Colonic mucosa (tissue), 4 donors: ENCODE results near the gene TMSB15A. TPM values are rescaled to one million over a fixed set of nuclear protein-coding genes. Genes with fewer than 3 reads are reported as not detected.
"Not testable (repeated sequence)": the region's sequence is repeated elsewhere in the genome, so short reads cannot be mapped to it uniquely, and the experiment has no call there.

ENCODE experiments used
- DNase-seq: peaks from one replicate; pipeline ENCODE4 v3.0.0-alpha.2; 2020
- H3K27ac ChIP-seq: fragments of 200-600 bp; one replicate; pipeline ENCODE4 v1.8.0; 2021
- H3K27me3 ChIP-seq: fragments of 200-600 bp; one replicate; pipeline ENCODE4 v1.8.0; 2021
- H3K36me3 ChIP-seq: fragments of 200-600 bp; one replicate; pipeline ENCODE4 v1.8.0; 2021
- H3K4me1 ChIP-seq: fragments of 200-600 bp; one replicate; pipeline ENCODE4 v1.8.0; 2021; ENCODE audit warnings: mild to moderate bottlenecking
- H3K4me3 ChIP-seq: fragments of 200-600 bp; one replicate; pipeline ENCODE4 v1.8.0; 2021
- H3K9ac ChIP-seq, 2 donors: one replicate each; pipeline ENCODE4 v1.7.0; 2013; ENCODE audit warnings: control low read depth in 2 of 2, low read depth in 2 of 2, low read length in 2 of 2
- H3K9me3 ChIP-seq: fragments of 200-600 bp; one replicate; pipeline ENCODE4 v1.8.0; 2021
- intact Hi-C: fragments of 100-400 bp; cut with DNase I; formaldehyde crosslinking; loops from one replicate; pipeline ENCODE4 v1.14.1; 2022
- total RNA-seq, 2 donors: library from RNA; stranded (reverse); fragmentation: NEBNext Ultra II Directional in 1 of 2; extraction: Animal tissue kit (Norgen Biotek cat#: 25700) in 1 of 2; gene quantifications; one replicate each; pipeline ENCODE4 v1.2.1, GENCODE V29; 2021
- TF ChIP-seq, protein P1 (sequence below): fragments of 200-600 bp; IDR thresholded peaks from one replicate; pipeline ENCODE4 v1.8.0; 2022; ENCODE audit warnings: antibody characterized with exemption, mild to moderate bottlenecking
- donor health status: healthy.
- donor health status: DM: no; HTN: no; CAD: no.
- donor health status: DM: no; HTN: no; CAD: no.

The TMSB15A gene
- under 1 TPM in 1 of 2 donors, not detected in 1; 0.88 TPM for total RNA-seq

GRCh38 chrX:102515975-102516941 lies at the start of gene TMSB15A:
Gene TMSB15A (minus strand): TSS chrX:102516739.
- H3K36me3 ChIP-seq, result no peaks in the 10 kb centered on the region
- no peak within 1 kb of the TSS for H3K9ac ChIP-seq
- no peak within 1 kb of the TSS for H3K27ac ChIP-seq
- TF ChIP-seq, protein P1, sequence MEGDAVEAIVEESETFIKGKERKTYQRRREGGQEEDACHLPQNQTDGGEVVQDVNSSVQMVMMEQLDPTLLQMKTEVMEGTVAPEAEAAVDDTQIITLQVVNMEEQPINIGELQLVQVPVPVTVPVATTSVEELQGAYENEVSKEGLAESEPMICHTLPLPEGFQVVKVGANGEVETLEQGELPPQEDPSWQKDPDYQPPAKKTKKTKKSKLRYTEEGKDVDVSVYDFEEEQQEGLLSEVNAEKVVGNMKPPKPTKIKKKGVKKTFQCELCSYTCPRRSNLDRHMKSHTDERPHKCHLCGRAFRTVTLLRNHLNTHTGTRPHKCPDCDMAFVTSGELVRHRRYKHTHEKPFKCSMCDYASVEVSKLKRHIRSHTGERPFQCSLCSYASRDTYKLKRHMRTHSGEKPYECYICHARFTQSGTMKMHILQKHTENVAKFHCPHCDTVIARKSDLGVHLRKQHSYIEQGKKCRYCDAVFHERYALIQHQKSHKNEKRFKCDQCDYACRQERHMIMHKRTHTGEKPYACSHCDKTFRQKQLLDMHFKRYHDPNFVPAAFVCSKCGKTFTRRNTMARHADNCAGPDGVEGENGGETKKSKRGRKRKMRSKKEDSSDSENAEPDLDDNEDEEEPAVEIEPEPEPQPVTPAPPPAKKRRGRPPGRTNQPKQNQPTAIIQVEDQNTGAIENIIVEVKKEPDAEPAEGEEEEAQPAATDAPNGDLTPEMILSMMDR, result no peak
- peaks cover 13% of the 10 kb centered on the region for H3K27me3 ChIP-seq
- peak; percentile 61 for DNase-seq
- no peaks in the 10 kb centered on the region for H3K9me3 ChIP-seq
- peak within 1 kb of the TSS; percentile 40 for H3K4me3 ChIP-seq
- H3K4me1 ChIP-seq, result no peaks in the 10 kb centered on the region
- intact Hi-C loops, result no loop called here

- H3K27ac ChIP-seq, result no peak overlapping the region
- intact Hi-C loops, result no loop called here
- TF ChIP-seq, protein P1, result no peak
- no peak overlapping the region for H3K9ac ChIP-seq
- no peak overlapping the region for H3K4me3 ChIP-seq
- H3K9me3 ChIP-seq, result no peaks in the 10 kb centered on the region
- no peak for DNase-seq
- H3K36me3 ChIP-seq, result no peaks in the 10 kb centered on the region
- H3K4me1 ChIP-seq, result no peaks in the 10 kb centered on the region
- H3K27me3 ChIP-seq, result no peaks in the 10 kb centered on the region
Observed at GRCh38 chrX:102560423-102561068, 44.0 kb upstream of the TMSB15A start.

DNA sequence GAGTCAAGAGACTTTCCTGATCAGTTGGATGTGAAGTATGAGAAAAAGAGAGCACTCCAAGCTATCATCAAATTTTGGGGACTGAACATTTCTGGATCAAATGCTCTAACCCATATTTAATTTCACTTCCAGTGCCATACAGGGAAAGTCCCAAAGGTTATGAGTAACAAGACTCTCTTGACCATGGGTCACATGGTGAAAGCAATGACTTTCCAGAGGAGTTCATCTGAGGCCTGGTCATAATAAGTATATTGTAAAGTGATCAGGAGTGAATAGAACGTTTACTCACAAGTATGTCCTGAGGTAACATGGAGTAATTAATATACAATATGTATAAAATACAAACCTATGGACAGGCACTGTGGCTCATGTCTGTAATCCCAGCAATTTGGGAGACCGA lies 42.1 kb upstream of the TMSB15A start:
- DNase-seq, result no peak
- H3K9me3 ChIP-seq, result no peaks in the 10 kb centered on the region
- TF ChIP-seq, protein P1, result no peak
- H3K27me3 ChIP-seq, result no peaks in the 10 kb centered on the region
- no peak overlapping the region for H3K9ac ChIP-seq
- H3K27ac ChIP-seq, result no peak overlapping the region
- intact Hi-C loops, result no loop called here
- no peaks in the 10 kb centered on the region for H3K36me3 ChIP-seq
- H3K4me1 ChIP-seq, result no peaks in the 10 kb centered on the region
- no peak overlapping the region for H3K4me3 ChIP-seq

DNA sequence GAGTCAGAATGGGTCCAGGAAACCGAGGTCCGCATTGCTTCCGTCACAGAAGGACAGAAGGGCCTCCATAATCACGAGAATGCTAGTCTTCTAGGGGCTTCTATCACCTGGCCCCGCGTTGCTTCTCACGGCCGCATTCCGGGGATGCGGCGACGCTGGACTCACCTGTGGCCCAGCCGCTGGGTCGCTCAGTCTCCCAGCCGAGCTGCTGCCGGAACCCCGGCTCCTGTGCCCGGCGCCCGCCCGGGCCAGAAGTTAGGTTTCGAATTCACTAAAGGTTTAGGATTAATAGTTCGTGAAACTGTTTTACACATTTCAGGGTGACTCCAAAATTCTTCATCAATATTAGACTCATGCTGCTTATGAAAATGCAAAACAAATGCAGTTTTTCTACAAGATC lies 31.7 kb upstream of the TMSB15A start:
- H3K9ac ChIP-seq, result no peak overlapping the region
- no peak overlapping the region for H3K27ac ChIP-seq
- H3K27me3 ChIP-seq, result no peaks in the 10 kb centered on the region
- H3K9me3 ChIP-seq, result no peaks in the 10 kb centered on the region
- no peaks in the 10 kb centered on the region for H3K4me1 ChIP-seq
- intact Hi-C loops, result no loop called here
- TF ChIP-seq, protein P1, result no peak
- DNase-seq, result no peak
- no peak overlapping the region for H3K4me3 ChIP-seq
- H3K36me3 ChIP-seq, result no peaks in the 10 kb centered on the region

DNA sequence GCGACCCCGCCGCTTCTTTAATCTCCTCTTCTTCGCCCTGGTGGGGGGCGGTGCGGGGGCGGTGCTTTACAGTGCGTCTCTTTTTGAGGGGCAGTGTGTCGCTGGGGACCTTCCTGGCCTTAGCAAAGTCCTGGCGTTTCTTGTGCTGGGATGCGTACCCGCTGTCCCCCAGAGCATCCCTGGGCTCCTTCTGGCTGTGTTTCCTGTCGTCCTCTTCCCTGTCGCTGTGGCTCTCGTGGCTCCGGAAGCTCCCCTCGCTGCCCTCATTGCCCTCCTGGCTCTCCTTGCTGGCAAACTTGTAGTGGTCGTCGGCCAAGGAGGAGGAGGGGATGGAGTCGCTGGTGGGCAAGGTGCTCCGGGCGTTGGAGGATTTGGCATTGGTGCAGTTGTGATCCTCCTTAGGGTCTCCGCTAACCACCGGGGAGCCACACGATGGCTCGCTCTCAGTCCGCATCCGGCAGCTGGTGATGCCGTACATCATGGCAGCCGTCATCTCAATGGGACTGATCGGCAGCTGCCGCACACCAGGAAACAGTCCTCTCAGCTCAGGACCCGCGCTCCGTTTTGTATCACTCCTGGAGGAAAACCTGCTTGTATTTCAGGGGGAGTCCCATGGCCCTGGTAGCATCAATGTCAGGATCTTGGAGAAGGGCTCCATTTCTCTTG lies 30.4 kb upstream of the TMSB15A start:
- Histone ChIP-seq H3K9ac (no peak overlapping the region), H3K4me1 (no peaks in the 10 kb centered on the region), H3K27me3 (no peaks in the 10 kb centered on the region), H3K9me3 (no peaks in the 10 kb centered on the region), H3K27ac (no peak overlapping the region), H3K4me3 (no peak overlapping the region), H3K36me3 (no peaks in the 10 kb centered on the region)
- intact Hi-C loops, result no loop called here
- no peak for DNase-seq
- TF ChIP-seq, protein P1, result no peak

DNA sequence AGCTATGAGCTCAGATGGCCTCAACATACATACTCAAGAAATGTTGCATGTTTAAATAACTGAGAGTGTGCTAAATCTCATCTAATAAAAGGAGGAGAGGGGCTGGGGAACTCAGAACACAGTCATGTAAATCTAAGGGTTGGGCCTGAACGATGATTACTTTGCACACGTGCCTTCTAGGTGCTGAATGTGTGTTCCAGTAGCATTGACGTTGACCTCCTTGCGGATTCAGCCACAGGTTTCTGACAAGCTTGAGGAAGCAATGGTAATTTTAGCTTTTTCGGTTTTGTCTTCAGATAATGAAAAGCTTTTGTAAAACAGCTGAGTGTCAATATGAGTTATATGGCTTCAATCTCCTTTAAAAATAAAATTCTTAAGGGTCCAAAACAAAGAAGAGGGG lies 29.6 kb upstream of the TMSB15A start:
- H3K27ac ChIP-seq, H3K27me3 ChIP-seq, intact Hi-C loops, H3K36me3 ChIP-seq, H3K9me3 ChIP-seq, H3K4me1 ChIP-seq, H3K4me3 ChIP-seq, H3K9ac ChIP-seq, DNase-seq: not testable (repeated sequence)
